ENCODE results near the gene RAB3IL1.

- TF ChIP-seq POLR2A (IDR thresholded peaks at IDR 0.05) (no peak), CTCF (IDR thresholded peaks at IDR 0.05) (no peak)
Observed at GRCh38 chr11:61918938-61919704, 1.8 kb upstream of the RAB3IL1 start.

All from heart left ventricle (tissue), 13 donors.